MV-4-11 (cell line): ENCODE data around the gene CCDC57.

ENCODE experiments used
- DNase-seq: peaks from one replicate; lab custom pipeline; 2025; lab: John Stamatoyannopoulos, UW

Gene CCDC57

DNA sequence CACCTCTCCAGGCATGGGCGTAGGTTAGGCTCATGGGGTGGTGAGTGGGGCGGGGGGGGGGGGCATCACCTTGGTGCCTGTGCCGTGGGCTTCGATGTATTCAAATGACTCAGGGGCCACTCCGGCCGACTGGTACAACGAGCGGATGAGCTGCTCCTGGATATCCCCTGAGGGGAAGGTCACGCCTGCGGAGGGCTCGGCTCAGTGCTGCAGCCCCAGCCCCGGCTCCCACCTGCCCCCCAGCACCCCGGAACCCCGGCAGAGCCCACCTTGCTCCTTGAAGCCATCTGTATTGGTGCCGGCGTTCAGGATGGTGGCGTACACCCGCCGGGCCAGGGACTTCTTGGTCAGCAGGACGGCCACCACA is 120.0 kb downstream of the CCDC57 start:
- no peak for DNase-seq

DNA sequence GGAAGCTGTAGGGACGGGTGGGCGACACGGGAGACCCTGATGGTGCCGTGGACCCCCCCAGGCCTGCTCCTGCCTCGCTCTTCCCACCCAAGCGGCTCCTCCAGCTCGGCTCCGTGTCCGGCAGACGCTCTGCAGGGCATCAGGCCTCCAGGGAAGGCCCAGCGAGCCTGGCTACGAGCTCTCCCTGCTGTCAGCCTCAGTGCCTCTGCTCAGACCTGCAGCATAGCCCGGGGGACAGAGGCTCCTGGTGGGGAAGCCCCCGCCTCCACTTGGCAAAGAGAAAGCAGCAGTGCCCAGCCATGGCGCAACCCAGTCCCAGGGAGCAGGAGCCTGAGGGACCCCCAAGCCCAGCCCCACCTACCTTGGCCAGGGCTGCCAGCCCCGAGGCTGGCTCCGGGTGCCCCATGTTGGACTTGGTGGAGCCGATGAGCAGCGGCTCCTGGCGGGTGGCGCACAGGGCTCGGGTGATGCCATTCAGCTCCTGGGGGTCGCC is 120.5 kb downstream of the CCDC57 start:
- no peak for DNase-seq

DNA sequence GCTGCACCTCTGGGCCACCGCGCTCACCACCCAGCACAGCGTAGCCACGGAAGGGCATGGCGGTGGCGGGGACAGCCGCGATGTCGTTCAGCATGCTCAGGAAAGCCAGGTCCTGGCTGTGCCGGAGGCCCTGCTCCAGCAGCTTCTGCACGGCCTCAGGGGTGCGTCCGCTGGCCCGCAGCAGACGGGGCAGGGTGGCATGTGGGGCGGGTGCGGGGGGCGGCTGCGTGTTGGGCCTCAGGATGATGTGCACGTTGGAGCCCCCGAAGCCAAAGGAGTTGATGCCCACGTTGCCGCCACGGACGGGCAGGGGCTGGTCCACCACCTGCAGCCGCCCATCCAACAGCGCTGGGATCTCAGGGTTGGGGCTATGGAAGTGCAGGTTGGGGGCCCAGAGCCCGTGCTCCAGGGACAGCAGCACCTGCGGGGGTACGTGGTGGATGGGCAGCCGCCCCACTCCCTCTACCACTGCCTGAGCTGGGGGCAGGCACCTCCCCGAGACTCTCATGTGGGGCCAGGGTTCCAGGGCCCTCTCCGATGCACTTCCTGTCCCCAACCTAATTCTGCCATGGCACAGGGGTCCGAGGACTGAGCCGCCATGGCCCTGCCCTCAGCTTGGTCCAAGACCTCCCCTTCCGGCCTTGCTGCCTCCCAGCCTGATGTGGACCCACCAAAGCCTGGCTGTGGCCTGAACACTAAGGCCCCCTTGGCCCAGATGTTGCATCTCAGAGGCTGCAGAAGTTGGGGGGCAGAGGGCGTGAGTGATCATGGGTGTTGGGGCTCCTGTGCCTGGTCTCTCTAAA is 121.2 kb downstream of the CCDC57 start:
- no peak for DNase-seq

DNA sequence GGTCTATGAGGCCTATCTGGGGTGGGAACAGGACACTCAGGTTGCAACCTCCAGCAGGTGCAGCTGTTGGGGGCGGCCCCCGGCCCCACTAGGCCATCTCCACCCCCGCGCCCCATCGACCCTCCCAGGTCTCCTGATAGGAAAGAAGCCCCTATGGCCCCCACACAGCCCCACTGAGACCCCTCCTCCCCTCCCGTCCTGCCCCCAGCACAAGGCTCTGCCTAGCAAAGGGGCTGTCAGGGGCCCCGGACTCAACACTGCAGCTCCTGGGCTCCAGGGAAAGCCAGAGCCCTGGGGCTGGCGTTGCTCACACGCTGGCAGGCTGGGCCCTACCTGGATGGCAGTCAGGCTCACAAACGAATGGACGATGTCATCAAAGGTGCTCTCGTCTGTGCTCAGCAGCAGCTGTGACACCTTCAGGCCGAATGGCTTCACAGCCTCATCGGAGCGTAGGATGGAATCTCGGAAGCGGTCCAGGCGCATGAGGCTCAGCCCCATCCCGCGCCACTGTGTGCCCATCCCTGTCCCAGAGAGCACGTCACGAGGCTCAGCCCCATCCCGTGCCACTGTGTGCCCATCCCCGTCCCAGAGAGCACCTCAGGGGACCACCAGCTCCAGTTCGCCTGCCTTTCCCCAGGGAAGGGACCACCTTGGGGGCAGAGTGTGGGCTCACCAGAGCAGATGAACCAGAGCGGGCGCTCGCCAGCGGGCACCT is 121.9 kb downstream of the CCDC57 start:
- DNase-seq = no peak

DNA sequence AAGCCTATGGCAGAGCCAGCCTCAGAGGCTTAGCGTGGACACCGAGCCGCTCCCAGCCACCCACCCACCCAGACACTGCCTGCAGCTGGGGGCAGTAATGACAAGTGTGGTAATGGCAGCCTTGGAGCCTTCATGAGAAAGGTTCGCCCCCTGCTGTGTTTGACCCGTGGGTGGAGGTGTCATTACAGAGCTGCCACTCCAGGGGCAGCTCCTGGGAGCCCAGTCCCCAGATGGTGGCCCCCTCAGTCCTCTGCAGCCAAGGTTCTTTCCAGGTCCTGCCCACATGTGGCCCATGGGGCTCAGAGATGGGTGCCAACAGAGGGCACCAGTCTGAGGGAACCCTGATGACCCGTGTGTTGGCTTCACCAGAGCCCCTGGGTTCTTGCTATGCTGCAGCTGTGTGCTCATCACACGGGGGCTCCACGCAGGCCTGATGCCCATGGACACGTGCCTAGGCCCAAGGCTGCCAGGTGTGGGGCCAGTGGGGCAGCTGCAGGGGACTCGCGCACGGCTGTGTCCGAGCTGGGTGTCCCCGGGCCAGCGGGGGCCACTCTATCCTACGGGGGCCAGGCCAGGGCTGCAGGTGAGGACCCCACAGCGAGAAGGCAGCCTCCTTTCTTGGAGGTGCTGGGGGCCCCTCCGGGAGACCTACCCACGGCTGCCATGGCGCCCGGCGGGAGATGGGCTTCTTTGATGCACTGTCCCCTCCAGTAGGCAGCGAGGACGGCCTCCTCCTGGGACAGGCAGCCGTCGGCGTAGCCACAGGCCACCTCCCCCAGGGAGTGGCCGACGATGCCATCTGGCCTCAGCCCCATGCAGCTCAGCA is 122.7 kb downstream of the CCDC57 start:
- DNase-seq = no peak

DNA sequence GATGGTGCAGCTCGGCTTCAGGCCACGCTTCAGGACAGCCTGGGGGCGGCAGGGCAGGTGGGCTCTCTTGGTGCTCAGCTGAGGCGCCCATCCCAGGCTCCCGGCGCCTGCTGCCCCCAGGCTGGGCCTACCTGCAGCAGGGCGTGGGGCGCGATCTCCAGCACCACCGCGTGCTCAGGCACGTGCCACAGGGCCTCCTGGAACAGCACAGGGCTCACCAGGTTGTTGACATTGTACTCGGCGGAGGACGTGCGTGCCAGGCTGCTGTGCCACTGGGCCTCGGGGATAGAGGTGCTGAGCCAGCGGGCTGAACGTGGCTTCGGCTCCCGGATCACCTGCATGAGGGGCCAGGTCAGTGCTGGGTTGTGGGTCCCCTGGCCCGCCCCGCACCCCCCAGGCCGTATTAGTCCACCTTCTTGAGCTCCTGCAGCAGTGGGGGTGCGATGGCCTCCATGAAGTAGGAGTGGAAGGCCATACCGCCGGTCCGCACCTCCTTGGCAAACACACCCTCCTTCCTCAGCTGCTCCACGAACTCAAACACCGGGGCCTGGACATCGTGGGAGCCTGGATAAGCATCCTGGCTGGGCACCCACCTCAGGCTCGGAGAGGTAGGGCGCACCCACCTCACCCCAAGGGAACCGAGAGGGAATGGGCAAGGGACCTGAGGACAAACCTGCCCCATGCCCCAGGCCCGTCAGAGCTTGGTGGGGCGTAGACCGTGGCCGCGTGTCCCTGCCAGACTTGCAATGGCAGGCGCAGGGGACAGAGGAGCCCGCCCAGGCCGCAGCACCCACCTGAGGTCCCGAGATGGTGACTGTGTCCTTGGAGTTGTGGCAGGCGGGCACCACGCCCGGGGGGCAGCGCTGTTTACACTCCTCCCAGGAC is 123.6 kb downstream of the CCDC57 start:
- no peak for DNase-seq

DNA sequence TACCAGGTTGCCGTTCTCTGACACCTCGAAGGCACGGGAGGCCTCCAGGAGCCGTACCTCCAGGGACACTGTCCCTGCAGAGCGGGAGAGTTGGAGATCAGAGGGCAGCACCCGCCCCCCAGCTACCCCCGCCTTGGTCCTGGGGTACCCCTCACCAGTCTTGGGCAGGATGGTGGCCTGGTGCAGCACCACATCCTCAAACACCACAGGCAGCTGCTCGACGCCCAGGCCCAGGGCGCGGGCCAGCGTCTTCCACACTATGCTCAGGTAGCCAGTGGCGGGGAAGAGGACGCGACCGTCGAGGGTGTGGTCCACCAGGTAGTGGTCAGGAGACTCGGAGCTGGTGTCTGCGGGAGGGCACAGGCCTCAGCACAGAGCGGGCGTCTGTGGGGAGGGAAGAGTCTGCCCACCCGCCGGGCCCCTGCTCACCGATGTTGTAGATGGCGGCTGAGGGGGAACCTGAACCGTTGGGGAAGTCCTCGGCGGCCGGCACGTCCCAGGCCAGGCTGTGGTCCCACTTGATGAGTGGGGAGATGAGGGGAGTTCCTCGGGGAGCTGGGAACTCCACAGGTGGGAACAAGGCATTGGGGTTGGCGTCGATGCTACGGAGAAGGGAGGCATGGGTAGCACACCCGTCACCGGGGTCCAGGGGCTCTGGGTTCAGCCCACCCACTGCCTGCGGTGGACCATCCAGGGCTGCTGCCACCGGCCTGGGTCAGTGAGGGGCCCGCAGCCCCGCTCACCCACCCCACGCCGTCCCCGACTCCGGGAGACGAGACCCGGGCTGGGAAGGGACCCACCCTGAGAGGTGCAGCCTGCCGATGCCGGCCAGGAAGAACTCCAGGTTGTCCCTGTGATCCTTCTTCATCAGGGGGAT is 124.4 kb downstream of the CCDC57 start:
- DNase-seq = no peak

DNA sequence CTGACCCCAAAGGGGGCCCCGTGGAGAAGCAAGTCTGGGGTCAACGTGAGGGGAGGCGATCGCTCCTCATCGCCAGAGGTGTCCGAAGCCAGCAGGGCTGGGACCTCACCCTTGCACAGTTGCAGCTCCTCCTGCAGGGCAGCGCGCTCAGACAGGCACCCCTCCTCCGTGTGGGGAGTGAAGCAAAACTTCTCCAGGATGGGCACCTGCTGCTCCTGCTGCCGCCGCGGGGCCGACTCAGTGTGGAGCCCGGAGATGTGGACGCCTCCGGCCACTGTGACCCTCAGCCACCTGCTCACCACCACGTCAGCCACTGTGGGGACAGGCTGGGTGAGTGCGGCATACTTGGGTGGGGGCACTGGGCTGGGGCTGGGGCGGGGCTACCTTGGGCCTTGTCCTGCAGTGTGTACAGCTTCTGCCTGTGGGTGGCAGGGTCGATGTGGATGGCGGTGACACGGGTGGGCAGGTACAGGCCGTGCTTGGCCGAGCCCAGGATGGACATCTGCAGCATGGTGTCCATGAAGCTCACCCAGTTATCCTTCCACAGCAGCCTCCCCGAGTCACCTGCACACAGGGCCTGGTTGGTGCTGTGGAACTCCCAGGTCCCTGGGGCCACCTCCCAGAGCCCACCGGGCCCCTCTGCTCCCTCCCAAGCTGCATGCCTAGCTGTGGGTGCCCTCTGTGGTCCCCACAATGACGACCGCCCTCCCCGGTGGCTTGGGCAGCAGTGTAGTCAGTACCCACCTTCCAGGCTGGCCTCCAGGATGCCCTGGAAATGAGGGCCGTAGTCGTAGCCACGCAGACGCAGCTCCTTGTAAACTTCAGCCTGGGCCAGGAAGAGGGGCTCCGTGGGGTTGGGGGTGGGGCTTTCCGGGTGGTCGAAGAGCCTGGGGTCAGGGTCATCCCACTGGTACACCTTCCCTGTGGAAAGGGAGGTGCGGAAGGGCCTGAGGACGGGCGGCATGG is 125.4 kb downstream of the CCDC57 start:
- DNase-seq = no peak

DNA sequence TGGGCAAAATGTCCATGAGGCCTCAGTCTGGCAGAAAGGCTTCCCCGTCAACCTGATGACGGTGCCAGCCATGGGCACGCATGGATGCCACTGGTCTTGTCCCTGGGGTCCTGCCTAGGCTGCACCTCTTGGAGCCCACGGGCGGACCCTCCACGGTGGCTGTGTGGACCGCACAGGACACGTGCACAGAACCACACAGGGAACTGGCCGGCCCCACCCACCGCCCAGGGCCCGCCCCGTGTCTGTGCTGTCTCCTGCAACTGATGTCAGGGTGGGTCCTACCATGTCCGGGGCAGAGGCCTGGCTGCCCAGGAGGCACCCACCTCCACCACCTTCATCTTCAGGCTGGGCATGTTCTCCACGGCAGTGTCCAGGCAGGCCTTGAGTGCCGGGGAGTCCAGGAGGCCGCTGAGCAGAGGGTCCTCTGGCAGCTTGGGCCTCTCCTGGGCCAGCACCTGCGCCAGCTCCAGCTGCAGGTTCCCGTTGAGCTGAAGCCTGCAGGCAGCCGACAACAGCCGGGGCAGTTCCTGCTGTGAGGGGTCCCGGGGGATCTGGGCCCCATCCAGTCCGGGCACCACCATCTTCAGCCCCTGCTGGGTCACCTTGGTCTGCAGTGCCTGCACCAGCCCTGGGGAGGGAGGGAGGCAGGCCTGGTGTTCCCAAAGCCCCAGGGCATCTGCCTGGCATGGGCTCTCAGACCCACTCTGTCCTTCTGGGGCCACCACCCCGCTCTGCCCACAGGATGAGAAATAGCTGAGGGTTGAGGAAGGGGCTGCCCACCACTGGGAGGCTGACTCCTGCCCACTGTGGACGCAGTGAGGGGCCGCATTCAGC is 126.5 kb downstream of the CCDC57 start:
- DNase-seq = no peak

DNA sequence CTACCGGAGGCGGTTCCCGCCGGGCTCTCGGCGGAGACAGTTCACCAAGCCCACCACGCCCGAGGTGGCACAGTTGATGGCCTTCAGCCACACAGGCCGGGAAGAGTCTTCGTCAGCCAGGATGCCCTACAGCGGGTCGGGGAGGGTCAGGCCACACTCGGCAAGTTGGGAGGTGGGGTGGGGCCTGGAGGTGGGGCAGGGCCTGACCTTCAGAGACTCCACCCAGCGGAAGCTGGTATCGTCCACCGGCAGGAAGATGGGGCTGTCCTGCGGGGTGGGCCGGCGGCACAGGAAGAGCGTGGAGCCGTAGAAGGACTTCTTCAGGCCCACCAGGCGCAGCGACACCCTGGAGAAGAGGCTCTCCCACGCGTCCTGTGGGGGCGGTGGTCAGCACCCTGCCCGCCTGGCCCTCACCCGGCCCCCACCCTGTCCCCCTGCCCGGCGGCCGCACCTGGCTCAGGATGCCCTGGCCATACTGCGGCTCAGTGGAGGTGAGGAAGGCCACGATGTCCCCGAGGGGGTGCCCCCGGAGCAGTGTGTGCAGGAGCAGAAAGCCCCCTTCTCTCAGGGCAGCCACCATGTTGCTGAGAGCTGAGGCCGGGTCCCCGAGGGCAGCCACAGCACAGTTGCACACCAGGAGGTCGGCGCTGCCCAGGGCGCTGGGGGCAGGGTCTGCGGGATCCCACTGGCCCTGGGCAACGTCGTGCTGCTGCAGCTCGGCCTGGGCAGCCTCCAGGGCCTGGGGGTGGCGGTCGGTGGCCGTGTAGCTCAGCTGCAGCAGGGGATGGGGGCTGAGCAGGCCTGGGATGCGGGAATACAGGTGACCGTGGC is 127.4 kb downstream of the CCDC57 start:
- no peak for DNase-seq

DNA sequence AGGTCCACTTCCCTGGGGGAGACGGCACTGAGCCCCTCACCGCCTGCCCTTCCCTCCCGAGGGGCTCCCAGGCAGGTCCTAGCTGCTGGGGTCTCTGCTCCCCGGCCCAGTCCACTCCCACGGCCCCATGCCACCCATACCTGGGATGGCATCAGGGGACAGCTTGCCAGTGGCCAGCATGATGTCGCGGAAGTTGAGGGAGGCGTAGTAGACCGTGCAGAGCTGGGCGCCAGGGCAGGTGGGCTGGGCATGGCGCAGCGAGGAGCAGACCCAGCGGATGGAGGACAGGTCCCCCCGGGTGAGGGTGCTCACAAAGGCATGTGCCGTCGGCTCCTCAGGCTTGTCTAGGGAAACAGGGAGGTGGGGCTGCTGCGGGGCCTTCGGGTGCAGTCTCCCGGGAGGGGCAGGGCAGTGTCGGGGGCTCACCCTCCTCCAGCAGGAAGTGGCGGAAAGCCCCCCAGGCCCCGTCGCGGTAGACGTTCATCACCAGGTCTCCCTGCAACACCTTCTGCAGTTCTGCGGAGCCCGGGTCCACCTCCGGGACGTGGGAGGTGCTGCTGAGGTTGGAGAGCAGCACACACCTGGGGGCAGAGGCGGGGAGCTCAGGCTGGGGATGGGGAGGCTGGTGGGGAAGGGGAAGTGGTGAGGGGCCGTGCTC is 128.1 kb downstream of the CCDC57 start:
- DNase-seq = no peak

DNA sequence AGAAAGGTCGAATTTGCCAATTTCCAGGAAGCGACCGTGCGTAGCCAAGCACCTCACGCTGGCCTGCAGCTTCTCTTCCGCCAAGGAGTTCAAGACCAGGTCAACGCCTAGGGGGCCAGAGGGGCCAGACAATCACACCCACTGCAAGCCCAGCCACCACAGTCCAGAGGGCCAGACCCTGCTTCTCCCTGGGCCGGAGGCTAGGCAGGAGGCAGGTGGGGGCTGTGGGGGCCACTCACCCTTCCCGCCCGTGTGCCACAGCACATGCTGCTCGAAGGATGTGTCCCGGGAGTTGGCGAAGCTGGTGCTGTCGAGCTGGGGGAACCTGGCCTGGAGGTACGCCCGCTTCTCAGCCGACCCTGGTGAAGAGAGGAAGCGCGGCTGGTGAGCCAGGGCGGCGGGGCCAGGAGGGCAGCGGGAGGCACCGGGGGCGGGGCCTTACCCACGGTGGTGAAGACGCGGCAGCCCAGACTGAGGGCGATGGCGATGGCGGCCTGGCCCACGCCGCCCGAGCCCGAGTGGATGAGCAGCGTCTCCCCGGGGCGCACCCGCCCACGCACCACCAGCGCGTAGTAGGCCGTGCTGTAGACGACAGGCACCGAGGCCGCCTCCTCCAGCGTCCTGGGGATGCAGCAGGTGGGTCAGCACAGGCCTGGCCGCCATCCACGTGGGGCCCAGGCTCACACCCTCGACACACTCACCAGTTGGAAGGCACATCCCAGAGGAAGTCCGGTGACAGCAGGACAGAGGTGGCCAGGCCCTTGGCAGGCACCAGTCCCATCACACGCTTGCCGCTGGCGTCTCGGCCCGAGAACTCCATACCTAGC is 128.9 kb downstream of the CCDC57 start:
- no peak for DNase-seq

DNA sequence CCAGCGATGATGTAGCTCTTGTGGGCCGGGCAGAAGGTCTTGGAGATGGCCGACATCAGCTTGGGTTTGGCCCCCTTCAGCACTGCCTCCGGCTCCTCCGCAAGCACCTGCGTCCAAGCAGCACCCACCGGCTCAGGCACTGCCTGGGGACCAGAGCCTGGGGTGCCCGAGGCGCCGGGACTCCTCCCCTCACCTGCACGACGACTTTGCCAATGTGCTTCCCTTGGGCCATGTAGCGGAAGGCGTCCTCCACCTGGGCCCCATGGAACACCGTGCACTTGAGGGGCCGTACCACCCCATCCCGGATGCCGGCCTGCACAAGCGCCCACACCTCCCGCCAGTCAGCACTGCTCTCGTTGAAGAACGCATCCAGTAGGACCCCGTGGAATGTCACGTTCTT is 129.6 kb downstream of the CCDC57 start:
- no peak for DNase-seq

DNA sequence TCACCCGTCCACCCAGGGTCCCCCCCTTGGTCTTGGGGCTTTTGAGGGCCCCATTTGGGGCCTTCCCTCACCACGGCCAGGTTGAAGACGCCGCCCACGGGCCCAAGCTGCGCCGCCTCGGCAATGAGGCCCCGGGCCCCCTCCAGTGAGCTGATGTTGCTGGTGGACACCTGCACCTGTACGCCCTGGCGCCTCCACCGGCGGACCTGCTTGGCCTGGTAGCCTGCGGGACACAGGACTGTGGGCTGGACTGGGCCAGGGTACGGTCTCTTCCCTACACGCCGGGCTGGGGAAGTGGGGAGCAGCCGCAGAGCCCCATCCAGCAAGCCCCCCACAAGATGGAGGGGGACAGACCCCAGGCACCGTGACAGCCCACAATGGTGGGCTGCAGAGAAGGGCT is 130.2 kb downstream of the CCDC57 start:
- no peak for DNase-seq

DNA sequence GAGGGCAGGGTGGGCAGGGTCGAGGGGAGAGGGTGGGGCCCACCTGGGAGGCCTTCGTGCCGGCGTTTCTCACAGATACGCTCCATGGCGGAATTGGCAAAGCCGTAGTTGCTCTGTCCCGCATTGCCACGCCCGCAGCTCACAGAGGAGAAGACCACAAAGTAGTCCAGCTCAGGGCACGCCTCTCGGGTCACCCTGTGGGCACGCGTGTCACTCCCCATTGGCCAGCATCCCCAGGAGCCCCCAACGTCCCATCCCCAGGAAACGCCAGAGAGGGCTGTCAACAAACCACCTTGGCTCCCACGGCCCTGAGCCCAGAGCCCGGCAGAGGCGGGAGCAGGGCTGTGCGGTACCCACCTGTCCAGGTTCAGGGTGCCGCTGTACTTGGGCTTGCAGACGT is 130.7 kb downstream of the CCDC57 start:
- DNase-seq = no peak

DNA sequence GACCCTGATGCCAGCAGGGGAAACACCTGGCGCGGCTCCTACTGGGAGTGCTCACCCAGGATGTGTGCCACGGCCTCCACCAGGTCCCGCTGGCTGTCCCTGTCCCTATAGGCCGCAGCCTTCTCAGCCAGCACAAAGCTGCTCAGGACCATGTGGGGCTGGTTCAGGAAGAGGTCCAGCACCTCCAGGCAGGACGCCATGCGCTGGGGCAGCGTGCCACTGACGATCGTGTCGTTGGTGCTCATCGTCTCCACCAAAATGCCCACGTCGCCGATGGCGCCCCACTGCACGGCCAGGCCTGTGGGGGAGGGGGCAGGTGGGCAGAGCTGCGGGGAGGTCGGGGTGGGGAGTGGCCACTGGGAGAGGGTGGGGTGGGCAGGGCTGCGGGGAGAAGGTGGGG is 131.1 kb downstream of the CCDC57 start:
- DNase-seq = no peak
